Measurements from ENCODE around the gene FNBP1.

Gene FNBP1

GRCh38 chr9:130042885-130043653, at the start of gene FNBP1:
FNBP1 (minus strand) TSS chr9:130043189; CDS start chr9:130042975, 214 bp downstream.
- peak; percentile 98 for DNase-seq (ENCODE audit: low spot score)

- no peak for DNase-seq (ENCODE audit: low spot score)
Measured at GRCh38 chr9:130090915-130091314, 47.9 kb upstream of the FNBP1 start.

- no peak for DNase-seq (ENCODE audit: low spot score)
Measured at GRCh38 chr9:130089141-130089540, 46.2 kb upstream of the FNBP1 start.

- no peak for DNase-seq (ENCODE audit: low spot score)
Measured at GRCh38 chr9:130088051-130088450, 45.1 kb upstream of the FNBP1 start.

GRCh38 chr9:130084337-130084736, 41.3 kb upstream of the FNBP1 start:
- no peak for DNase-seq (ENCODE audit: low spot score)

- DNase-seq (ENCODE audit: low spot score): no peak
Measured at GRCh38 chr9:130078547-130078946, 35.6 kb upstream of the FNBP1 start.

GRCh38 chr9:130073373-130073772, 30.4 kb upstream of the FNBP1 start:
- no peak for DNase-seq (ENCODE audit: low spot score)

GRCh38 chr9:130072515-130073235, 29.7 kb upstream of the FNBP1 start:
- DNase-seq (ENCODE audit: low spot score): no peak

- DNase-seq (ENCODE audit: low spot score): no peak
Measured at GRCh38 chr9:130069048-130069447, 26.1 kb upstream of the FNBP1 start.

GRCh38 chr9:130064621-130065020, 21.6 kb upstream of the FNBP1 start:
- DNase-seq (ENCODE audit: low spot score): no peak

- DNase-seq (ENCODE audit: low spot score): no peak
Measured at GRCh38 chr9:130062750-130063149, 19.8 kb upstream of the FNBP1 start.

- DNase-seq (ENCODE audit: low spot score): no peak
Measured at GRCh38 chr9:130060296-130060695, 17.3 kb upstream of the FNBP1 start.

- DNase-seq (ENCODE audit: low spot score): no peak
Measured at GRCh38 chr9:130058887-130059286, 15.9 kb upstream of the FNBP1 start.

- no peak for DNase-seq (ENCODE audit: low spot score)
Measured at GRCh38 chr9:130058154-130058553, 15.2 kb upstream of the FNBP1 start.

- no peak for DNase-seq (ENCODE audit: low spot score)
Measured at GRCh38 chr9:130054820-130055219, 11.8 kb upstream of the FNBP1 start.

- no peak for DNase-seq (ENCODE audit: low spot score)
Measured at GRCh38 chr9:130054325-130054786, 11.4 kb upstream of the FNBP1 start.

- peak; percentile 96 for DNase-seq (ENCODE audit: low spot score)
Measured at GRCh38 chr9:130053504-130054324, 10.7 kb upstream of the FNBP1 start, which contains the start of gene GPR107. GPR107 (plus strand) TSS chr9:130053906; CDS start chr9:130053933, 27 bp downstream.

GRCh38 chr9:130053109-130053503, 10.1 kb upstream of the FNBP1 start:
- no peak for DNase-seq (ENCODE audit: low spot score)

GRCh38 chr9:130051855-130052254, 8.9 kb upstream of the FNBP1 start:
- no peak for DNase-seq (ENCODE audit: low spot score)

- no peak for DNase-seq (ENCODE audit: low spot score)
Measured at GRCh38 chr9:130050462-130050861, 7.5 kb upstream of the FNBP1 start.

GRCh38 chr9:130049431-130050210, 6.6 kb upstream of the FNBP1 start:
- no peak for DNase-seq (ENCODE audit: low spot score)

All from AG20443 (cell line).